Inflammatory macrophage (primary cell): ENCODE data around the gene ANKRD11.
"Not testable (repeated sequence)": the region's sequence is repeated elsewhere in the genome, so short reads cannot be mapped to it uniquely, and the experiment has no call there.

ENCODE experiments used
- DNase-seq, 2 donors: peaks; one replicate each; pipeline ENCODE4 v3.0.0-alpha.2; 2020 to 2022

The ANKRD11 gene

GRCh38 chr16:89478576-89479221, 11.7 kb downstream of the ANKRD11 start:
- no peak for DNase-seq

GRCh38 chr16:89476811-89477261, 13.5 kb downstream of the ANKRD11 start:
- DNase-seq: no peak

DNA sequence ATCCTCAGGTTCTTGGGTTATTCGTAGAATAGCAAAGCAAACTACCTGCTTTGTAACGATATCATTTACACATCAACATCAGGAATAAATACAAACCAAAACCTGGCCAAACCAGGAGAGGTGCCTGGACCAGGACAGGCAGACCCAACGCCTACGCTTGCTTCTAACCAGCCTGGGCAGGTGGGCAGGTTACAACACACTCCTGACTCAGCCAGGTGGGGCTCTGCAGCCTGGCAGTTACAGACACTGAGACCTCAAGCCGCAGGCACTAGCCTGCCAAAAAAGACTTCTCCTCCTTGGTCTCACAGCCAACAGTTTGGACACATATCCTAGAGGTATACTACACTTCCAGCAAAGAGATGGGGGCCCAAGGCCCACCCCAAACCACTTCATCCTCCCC, 14.0 kb downstream of the ANKRD11 start:
- no peak for DNase-seq

DNA sequence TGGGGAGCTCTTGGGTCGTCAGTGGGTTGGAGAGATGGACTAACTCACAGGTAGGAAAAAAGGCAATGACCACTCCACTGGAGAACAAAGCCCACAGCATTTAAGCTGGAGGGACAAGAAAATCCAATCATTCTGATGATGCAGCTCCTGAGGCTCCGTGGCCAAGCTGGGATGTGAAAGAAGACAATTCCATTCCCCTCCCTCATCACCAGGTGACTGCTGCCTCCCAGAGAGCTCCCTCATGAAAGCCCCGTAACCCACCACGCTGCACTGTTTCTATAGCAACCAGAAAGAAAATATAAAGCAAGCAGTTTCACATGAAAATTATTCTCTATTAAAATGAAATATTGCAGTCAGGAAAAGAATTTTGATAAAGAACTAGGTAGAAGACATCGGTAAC, 15.2 kb downstream of the ANKRD11 start:
- no peak for DNase-seq

GRCh38 chr16:89473791-89474414, 16.5 kb downstream of the ANKRD11 start:
- DNase-seq: peak; percentile 71 to 79

- DNase-seq: no peak
Observed at GRCh38 chr16:89473136-89473712, 17.1 kb downstream of the ANKRD11 start.

DNA sequence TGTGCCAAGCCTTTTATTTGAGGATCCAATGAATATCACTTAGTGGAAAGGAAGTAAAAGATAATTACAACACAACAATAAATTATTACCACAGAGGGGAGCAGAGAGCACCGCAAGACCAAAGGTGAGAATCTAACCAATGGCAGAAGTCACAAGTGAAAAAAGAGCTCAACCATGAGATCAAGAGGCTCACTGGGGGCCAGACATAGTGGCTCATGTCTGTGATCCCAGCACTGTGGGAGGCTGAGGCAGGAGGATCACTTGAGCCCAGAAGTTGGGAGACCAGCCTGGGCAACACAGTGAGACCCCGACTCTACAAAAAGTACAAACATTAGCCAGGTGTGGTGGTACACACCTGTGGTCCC, 17.7 kb downstream of the ANKRD11 start:
- peak in 1 of 2 donors; percentile 29 for DNase-seq

- DNase-seq: no peak
Observed at GRCh38 chr16:89467382-89467781, 23.0 kb downstream of the ANKRD11 start.

GRCh38 chr16:89466920-89467319, 23.4 kb downstream of the ANKRD11 start:
- DNase-seq: no peak

GRCh38 chr16:89463312-89463711, 27.0 kb downstream of the ANKRD11 start:
- DNase-seq: not testable (repeated sequence)

- not testable (repeated sequence) for DNase-seq
Observed at GRCh38 chr16:89462639-89463038, 27.7 kb downstream of the ANKRD11 start.

DNA sequence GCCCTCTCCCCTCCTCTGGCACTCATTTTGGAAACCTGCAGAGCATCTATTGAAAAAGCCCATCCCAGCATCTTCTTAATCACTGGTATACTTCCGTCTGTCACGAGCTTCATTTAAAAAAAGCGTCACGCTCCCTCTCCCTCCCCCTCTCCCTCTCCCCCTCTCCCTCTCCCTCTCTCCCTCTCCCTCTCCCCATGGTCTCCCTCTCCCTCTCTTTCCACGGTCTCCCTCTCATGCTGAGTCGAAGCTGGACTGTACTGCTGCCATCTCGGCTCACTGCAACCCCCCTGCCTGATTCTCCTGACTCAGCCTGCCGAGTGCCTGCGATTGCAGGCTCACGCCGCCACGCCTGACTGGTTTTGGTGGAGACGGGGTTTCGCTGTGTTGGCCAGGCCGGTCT, 28.5 kb downstream of the ANKRD11 start:
- DNase-seq: not testable (repeated sequence)

GRCh38 chr16:89460556-89460955, 29.8 kb downstream of the ANKRD11 start:
- DNase-seq: no peak

- DNase-seq: no peak
Observed at GRCh38 chr16:89458967-89459366, 31.4 kb downstream of the ANKRD11 start.

DNA sequence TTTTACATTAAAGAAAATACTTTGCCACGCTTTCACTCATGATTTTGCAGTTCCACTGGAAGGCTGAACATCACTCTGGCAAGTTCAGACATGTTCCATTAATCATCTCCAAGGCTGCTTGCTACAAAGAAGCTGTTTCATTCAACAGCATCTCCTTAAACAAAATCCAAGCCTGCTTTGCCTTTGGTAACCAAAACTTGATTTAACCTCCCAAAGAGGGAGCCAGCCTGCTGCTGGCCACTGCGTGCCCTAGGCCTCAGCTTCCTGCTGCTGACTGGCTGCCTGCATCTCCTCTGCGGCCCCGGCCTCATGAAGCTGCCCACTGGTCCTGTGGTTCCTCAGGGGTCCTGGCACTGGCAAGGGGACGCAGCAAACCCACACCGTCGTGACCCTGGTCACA, 31.8 kb downstream of the ANKRD11 start:
- no peak for DNase-seq

GRCh38 chr16:89456419-89456959, 33.9 kb downstream of the ANKRD11 start:
- DNase-seq: no peak

DNA sequence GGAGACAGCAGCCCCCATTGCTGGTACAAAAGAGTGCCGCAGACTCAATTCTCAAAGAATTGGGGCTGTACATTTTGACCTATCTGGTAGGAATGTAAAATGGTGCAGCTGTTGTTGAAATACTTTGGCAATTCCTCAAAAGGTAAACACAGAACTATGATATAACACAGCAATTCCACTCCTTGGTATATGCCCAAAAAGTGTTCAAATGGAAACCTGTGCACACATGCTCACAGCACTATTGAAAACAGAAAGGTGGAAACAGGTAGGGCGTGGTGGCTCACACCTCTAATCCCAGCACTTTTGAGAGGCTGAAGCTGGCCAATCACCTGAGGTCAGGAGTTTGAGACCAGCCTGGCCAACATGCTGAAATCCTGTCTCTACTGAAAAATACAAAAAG, 34.7 kb downstream of the ANKRD11 start:
- no peak for DNase-seq

GRCh38 chr16:89455178-89455577, 35.2 kb downstream of the ANKRD11 start:
- DNase-seq: no peak

DNA sequence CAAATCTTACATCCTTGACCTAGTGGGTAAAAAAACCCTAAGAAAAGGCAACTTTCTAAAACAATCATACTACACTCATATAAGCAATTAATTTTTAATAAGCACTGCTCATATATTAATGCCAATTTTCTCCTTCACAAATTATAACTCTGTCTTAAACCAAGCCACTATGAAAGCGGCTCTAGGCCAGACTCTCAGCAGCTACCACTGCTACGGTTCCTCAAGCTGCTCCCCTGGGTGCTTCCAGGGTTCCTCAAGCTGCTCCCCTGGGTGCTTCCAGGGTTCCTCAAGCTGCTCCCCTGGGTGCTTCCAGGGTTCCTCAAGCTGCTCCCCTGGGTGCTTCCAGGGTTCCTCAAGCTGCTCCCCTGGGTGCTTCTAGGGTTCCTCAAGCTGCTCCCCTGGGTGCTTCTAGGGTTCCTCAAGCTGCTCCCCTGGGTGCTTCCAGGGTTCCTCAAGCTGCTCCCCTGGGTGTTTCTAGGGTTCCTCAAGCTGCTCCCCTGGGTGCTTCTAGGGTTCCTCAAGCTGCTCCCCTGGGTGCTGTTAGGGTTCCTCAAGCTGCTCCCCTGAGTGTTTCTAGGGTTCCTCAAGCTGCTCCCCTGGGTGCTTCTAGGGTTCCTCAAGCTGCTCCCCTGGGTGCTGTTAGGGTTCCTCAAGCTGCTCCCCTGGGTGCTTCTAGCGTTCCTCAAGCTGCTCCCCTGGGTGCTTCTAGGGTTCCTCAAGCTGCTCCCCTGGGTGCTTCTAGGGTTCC, 35.8 kb downstream of the ANKRD11 start:
- DNase-seq: not testable (repeated sequence)

GRCh38 chr16:89453501-89454321, 36.6 kb downstream of the ANKRD11 start:
- DNase-seq: peak; percentile 65 to 69

GRCh38 chr16:89452925-89453324, 37.4 kb downstream of the ANKRD11 start:
- DNase-seq: no peak

DNA sequence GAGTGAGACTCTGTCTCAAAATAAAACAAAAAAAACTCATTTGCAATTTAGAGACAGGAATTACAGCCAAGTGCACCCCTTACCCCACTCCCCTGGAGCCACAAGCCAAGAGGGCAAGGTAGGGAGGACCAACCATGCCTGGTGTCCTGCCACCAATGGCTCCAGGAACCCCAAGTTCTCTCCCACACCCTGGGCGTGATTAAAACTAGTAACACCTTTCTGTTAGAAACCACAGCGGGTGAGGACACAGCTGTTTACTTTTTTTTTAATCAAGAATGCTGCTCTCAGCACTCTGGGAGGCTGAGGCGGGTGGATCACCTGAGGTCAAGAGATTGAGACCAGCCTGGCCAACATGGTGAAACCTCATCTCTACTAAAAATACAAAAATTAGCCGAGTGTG, 38.1 kb downstream of the ANKRD11 start:
- DNase-seq: no peak
